Measurements from ENCODE around the gene RFX5. TPM values are rescaled to one million over a fixed set of nuclear protein-coding genes. Genes with fewer than 3 reads are reported as not detected.
A peak's percentile ranks its signal among the peaks of the same experiment; 100 is the strongest.

Gene RFX5
- polyA plus RNA-seq, 2 of the 4 experiments (the other 2 are of a cell fraction), result 55.9 to 60.1 TPM

DNA sequence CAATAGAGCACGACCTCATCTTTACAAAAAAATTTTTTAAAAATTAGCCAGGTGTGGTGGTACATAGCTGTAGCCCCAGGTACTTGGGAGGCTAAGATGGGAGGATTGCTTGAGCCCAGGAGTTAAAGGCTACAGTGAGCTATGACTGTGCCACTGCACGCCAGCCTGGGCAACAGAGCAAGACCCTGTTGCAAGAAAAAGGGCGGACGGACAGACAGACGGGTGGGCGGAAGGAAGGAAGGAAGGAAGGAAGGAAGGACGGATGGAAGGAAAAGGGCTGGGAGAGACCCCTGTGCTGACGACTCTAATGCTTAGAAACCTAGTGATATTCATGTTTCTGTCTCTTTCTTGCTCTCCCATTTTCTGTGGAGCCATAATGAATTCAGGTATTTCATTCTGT, 34.2 kb downstream of the RFX5 start:
- H3K4me1 ChIP-seq, result peaks cover 44% of the 10 kb centered on the region
- POLR2A ChIA-PET, result interaction anchor here (1.6 kb wide), 1 partner anchor 31 kb away, joined by 3 read pairs; the partner anchor contains the start of gene ZNF687
- peak overlapping the region in 1 of 2 experiments; percentile 81; a peak in 2 of 6 replicates for H3K27ac ChIP-seq
- DNase-seq (ENCODE audit: low read depth in 1 of 2, low spot score in 1 of 2) (no peak), ATAC-seq (no peak), FAIRE-seq (no peak)
- TF ChIP-seq ZFP36 (IDR thresholded peaks at IDR 0.05; ENCODE audit: borderline replicate concordance, partially characterized antibody) (no peak), TFCP2L1 (CRISPR knock-in tag; IDR thresholded peaks at IDR 0.05) (no peak), SREBF2 (IDR thresholded peaks at IDR 0.05) (no peak), RNF2 (IDR thresholded peaks at IDR 0.05; ENCODE audit: borderline replicate concordance, low read depth) (no peak), CHD4 (IDR thresholded peaks at IDR 0.05; ENCODE audit: borderline replicate concordance) (no peak), MAFK (IDR thresholded peaks at IDR 0.05; ENCODE audit: partially characterized antibody) (no peak), SMC3 (IDR thresholded peaks at IDR 0.05) (no peak), JUNB (IDR thresholded peaks at IDR 0.05) (no peak), KDM1A (IDR thresholded peaks at IDR 0.05; ENCODE audit: low read depth) (no peak)
- TF ChIP-seq, protein P1, sequence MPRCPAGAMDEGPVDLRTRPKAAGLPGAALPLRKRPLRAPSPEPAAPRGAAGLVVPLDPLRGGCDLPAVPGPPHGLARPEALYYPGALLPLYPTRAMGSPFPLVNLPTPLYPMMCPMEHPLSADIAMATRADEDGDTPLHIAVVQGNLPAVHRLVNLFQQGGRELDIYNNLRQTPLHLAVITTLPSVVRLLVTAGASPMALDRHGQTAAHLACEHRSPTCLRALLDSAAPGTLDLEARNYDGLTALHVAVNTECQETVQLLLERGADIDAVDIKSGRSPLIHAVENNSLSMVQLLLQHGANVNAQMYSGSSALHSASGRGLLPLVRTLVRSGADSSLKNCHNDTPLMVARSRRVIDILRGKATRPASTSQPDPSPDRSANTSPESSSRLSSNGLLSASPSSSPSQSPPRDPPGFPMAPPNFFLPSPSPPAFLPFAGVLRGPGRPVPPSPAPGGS (IDR thresholded peaks at IDR 0.05), result no peak
- TF ChIP-seq, protein P2, sequence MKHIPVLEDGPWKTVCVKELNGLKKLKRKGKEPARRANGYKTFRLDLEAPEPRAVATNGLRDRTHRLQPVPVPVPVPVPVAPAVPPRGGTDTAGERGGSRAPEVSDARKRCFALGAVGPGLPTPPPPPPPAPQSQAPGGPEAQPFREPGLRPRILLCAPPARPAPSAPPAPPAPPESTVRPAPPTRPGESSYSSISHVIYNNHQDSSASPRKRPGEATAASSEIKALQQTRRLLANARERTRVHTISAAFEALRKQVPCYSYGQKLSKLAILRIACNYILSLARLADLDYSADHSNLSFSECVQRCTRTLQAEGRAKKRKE (CRISPR knock-in tag; IDR thresholded peaks at IDR 0.05; ENCODE audit: low read depth), result no peak
- no peaks in the 10 kb centered on the region for H3K9me3 ChIP-seq
- WGBS (ENCODE audit: missing lambda C conversion rate), result 91% methylated on average over 8 of the region's 8 CpGs
- H3K4me2 ChIP-seq, result no peak overlapping the region
- H3K4me3 ChIP-seq, result no peak overlapping the region
- CTCF ChIA-PET, result interaction anchor here (1.3 to 42.1 kb wide), 4 partner anchors 12 to 61 kb away, joined by 3 to 831 read pairs (median 38); no protein-coding TSS in a partner anchor

DNA sequence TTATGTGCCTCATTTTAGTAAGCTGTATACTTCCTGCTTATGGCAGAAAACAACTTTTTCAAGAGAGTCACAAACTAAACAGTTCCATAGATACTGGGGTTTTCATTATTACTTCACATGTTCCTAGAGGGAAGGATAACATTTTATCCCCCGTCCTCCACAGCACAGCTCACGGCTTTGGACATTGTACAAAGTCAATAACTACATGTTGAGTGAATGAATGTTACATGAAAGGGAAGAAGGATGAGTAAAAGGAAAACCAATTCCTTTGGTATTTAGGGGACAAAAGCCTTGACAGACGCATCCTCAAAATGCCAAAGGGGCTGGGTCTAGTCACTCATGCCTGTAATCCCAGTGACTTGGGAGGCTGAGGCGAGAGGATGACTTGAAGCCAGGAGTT, 34.6 kb downstream of the RFX5 start:
- DNase-seq (ENCODE audit: low read depth in 1 of 2, low spot score in 1 of 2), result no peak
- Histone ChIP-seq H3K4me2 (peak overlapping the region; percentile 69; the same call in 2 of the 3 replicates), H3K9me3 (no peaks in the 10 kb centered on the region), H3K4me3 (no peak overlapping the region), H3K4me1 (peaks cover 44% of the 10 kb centered on the region), H3K27ac (peak overlapping the region; percentile 64 to 81; a peak in 5 of 6 replicates)
- no peak for ATAC-seq
- TF ChIP-seq, protein P3, sequence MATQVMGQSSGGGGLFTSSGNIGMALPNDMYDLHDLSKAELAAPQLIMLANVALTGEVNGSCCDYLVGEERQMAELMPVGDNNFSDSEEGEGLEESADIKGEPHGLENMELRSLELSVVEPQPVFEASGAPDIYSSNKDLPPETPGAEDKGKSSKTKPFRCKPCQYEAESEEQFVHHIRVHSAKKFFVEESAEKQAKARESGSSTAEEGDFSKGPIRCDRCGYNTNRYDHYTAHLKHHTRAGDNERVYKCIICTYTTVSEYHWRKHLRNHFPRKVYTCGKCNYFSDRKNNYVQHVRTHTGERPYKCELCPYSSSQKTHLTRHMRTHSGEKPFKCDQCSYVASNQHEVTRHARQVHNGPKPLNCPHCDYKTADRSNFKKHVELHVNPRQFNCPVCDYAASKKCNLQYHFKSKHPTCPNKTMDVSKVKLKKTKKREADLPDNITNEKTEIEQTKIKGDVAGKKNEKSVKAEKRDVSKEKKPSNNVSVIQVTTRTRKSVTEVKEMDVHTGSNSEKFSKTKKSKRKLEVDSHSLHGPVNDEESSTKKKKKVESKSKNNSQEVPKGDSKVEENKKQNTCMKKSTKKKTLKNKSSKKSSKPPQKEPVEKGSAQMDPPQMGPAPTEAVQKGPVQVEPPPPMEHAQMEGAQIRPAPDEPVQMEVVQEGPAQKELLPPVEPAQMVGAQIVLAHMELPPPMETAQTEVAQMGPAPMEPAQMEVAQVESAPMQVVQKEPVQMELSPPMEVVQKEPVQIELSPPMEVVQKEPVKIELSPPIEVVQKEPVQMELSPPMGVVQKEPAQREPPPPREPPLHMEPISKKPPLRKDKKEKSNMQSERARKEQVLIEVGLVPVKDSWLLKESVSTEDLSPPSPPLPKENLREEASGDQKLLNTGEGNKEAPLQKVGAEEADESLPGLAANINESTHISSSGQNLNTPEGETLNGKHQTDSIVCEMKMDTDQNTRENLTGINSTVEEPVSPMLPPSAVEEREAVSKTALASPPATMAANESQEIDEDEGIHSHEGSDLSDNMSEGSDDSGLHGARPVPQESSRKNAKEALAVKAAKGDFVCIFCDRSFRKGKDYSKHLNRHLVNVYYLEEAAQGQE (IDR thresholded peaks at IDR 0.05), result no peak
- TF ChIP-seq KDM5A (IDR thresholded peaks at IDR 0.05), result no peak
- TF ChIP-seq, protein P4, sequence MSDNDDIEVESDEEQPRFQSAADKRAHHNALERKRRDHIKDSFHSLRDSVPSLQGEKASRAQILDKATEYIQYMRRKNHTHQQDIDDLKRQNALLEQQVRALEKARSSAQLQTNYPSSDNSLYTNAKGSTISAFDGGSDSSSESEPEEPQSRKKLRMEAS (IDR thresholded peaks at IDR 0.05), result no peak
- no peak for TF ChIP-seq ZC3H11A (IDR thresholded peaks at IDR 0.05)
- TF ChIP-seq JUNB (IDR thresholded peaks at IDR 0.05), result no peak
- TF ChIP-seq RCOR1 (IDR thresholded peaks at IDR 0.05; ENCODE audit: low read depth, low read length), result no peak
- TF ChIP-seq SREBF2 (IDR thresholded peaks at IDR 0.05), result no peak
- ChIA-PET POLR2A (interaction anchor here (1.6 kb wide), 1 partner anchor 31 kb away, joined by 3 read pairs; the partner anchor contains the start of gene ZNF687), CTCF (interaction anchor here (1.2 to 42.1 kb wide), 7 partner anchors 12 to 62 kb away, joined by 3 to 831 read pairs (median 7); no protein-coding TSS in a partner anchor)
- no peak for FAIRE-seq
- WGBS (ENCODE audit: missing lambda C conversion rate), result 89% methylated on average over 4 of the region's 4 CpGs
